Activated naive CD4-positive, alpha-beta T cell treated with anti-CD3 and anti-CD28 coated beads, Interleukin-2, amount 10 ng/mL, durations not matched to agents 7 days and 5 days (primary cell): ENCODE results near the gene ARID1B.

Source experiments
- CTCF ChIA-PET: fragments of 350-600 bp; sonication (Branson Sonifier 250); formaldehyde crosslinking; loops from one replicate; lab custom pipeline; 2021; ENCODE audit warnings: antibody characterized with exemption; lab: Charles Lee
- DNase-seq: peaks from one replicate; pipeline ENCODE4 v3.0.0-alpha.2; 2020
- H3K27ac Mint-ChIP-seq: one replicate; pipeline ENCODE4 v1.8.0; 2021; ENCODE audit warnings: mild to moderate bottlenecking, moderate library complexity, mixed read lengths
- H3K27me3 Mint-ChIP-seq: one replicate; pipeline ENCODE4 v1.8.0; 2021; ENCODE audit warnings: mild to moderate bottlenecking, mixed read lengths
- H3K36me3 Mint-ChIP-seq: one replicate; pipeline ENCODE4 v1.8.0; 2021; ENCODE audit warnings: mixed read lengths
- H3K4me1 Mint-ChIP-seq: one replicate; pipeline ENCODE4 v1.8.0; 2021; ENCODE audit warnings: mixed read lengths
- H3K4me3 Mint-ChIP-seq: one replicate; pipeline ENCODE4 v1.8.0; 2021; ENCODE audit warnings: mild to moderate bottlenecking, moderate library complexity, mixed read lengths
- H3K9me3 Mint-ChIP-seq: one replicate; pipeline ENCODE4 v1.8.0; 2021; ENCODE audit warnings: mixed read lengths

ARID1B gene

GRCh38 chr6:156809446-156810178 lies 32.4 kb downstream of the ARID1B start:
- Mint-ChIP-seq H3K27me3 (no peaks in the 10 kb centered on the region), H3K4me1 (peaks cover 35% of the 10 kb centered on the region), H3K9me3 (peaks cover 1% of the 10 kb centered on the region), H3K4me3 (no peak overlapping the region), H3K27ac (no peak overlapping the region), H3K36me3 (peaks cover 7% of the 10 kb centered on the region)
- no peak for DNase-seq
- CTCF ChIA-PET: no interaction called here

GRCh38 chr6:156814036-156814581 lies 36.9 kb downstream of the ARID1B start:
- H3K27ac Mint-ChIP-seq: no peak overlapping the region
- no peaks in the 10 kb centered on the region for H3K27me3 Mint-ChIP-seq
- CTCF ChIA-PET: no interaction called here
- H3K4me3 Mint-ChIP-seq: no peak overlapping the region
- H3K9me3 Mint-ChIP-seq: peaks cover 1% of the 10 kb centered on the region
- peaks cover 7% of the 10 kb centered on the region for H3K36me3 Mint-ChIP-seq
- DNase-seq: no peak
- H3K4me1 Mint-ChIP-seq: peaks cover 23% of the 10 kb centered on the region

- Mint-ChIP-seq H3K27me3 (no peaks in the 10 kb centered on the region), H3K36me3 (no peaks in the 10 kb centered on the region), H3K4me1 (peaks cover 13% of the 10 kb centered on the region), H3K27ac (no peak overlapping the region), H3K4me3 (no peak overlapping the region), H3K9me3 (no peaks in the 10 kb centered on the region)
- CTCF ChIA-PET: no interaction called here
- no peak for DNase-seq
Measured at GRCh38 chr6:156816505-156816904, 39.3 kb downstream of the ARID1B start.

GRCh38 chr6:156820089-156820798 lies 43.1 kb downstream of the ARID1B start:
- H3K27ac Mint-ChIP-seq: no peak overlapping the region
- peaks cover 3% of the 10 kb centered on the region for H3K36me3 Mint-ChIP-seq
- no peaks in the 10 kb centered on the region for H3K9me3 Mint-ChIP-seq
- H3K4me1 Mint-ChIP-seq: peaks cover 22% of the 10 kb centered on the region
- DNase-seq: no peak
- H3K27me3 Mint-ChIP-seq: no peaks in the 10 kb centered on the region
- no peak overlapping the region for H3K4me3 Mint-ChIP-seq
- CTCF ChIA-PET: interaction anchor here (0.6 kb wide), 1 partner anchor 8 kb away, joined by 3 read pairs; no protein-coding TSS in a partner anchor

GRCh38 chr6:156821707-156822106 lies 44.5 kb downstream of the ARID1B start:
- H3K4me1 Mint-ChIP-seq: peaks cover 17% of the 10 kb centered on the region
- H3K27ac Mint-ChIP-seq: no peak overlapping the region
- no peak overlapping the region for H3K4me3 Mint-ChIP-seq
- no peaks in the 10 kb centered on the region for H3K9me3 Mint-ChIP-seq
- CTCF ChIA-PET: no interaction called here
- H3K36me3 Mint-ChIP-seq: peaks cover 3% of the 10 kb centered on the region
- no peaks in the 10 kb centered on the region for H3K27me3 Mint-ChIP-seq
- DNase-seq: no peak

GRCh38 chr6:156822747-156823206 lies 45.6 kb downstream of the ARID1B start:
- Mint-ChIP-seq H3K36me3 (peaks cover 3% of the 10 kb centered on the region), H3K9me3 (no peaks in the 10 kb centered on the region), H3K27ac (no peak overlapping the region), H3K4me3 (no peak overlapping the region), H3K27me3 (no peaks in the 10 kb centered on the region), H3K4me1 (peaks cover 19% of the 10 kb centered on the region)
- CTCF ChIA-PET: interaction anchor here (0.6 kb wide), 1 partner anchor 55 kb away, joined by 3 read pairs; no protein-coding TSS in a partner anchor
- no peak for DNase-seq

GRCh38 chr6:156824142-156824541 lies 47.0 kb downstream of the ARID1B start:
- CTCF ChIA-PET: no interaction called here
- H3K4me3 Mint-ChIP-seq: no peak overlapping the region
- no peak for DNase-seq
- H3K9me3 Mint-ChIP-seq: no peaks in the 10 kb centered on the region
- H3K27ac Mint-ChIP-seq: no peak overlapping the region
- H3K36me3 Mint-ChIP-seq: peaks cover 4% of the 10 kb centered on the region
- peaks cover 18% of the 10 kb centered on the region for H3K4me1 Mint-ChIP-seq
- H3K27me3 Mint-ChIP-seq: no peaks in the 10 kb centered on the region

- H3K4me1 Mint-ChIP-seq: peaks cover 16% of the 10 kb centered on the region
- H3K9me3 Mint-ChIP-seq: no peaks in the 10 kb centered on the region
- H3K4me3 Mint-ChIP-seq: no peak overlapping the region
- H3K36me3 Mint-ChIP-seq: peaks cover 12% of the 10 kb centered on the region
- CTCF ChIA-PET: no interaction called here
- H3K27ac Mint-ChIP-seq: no peak overlapping the region
- H3K27me3 Mint-ChIP-seq: no peaks in the 10 kb centered on the region
- DNase-seq: no peak
Measured at GRCh38 chr6:156825475-156825874, 48.3 kb downstream of the ARID1B start.

GRCh38 chr6:156826290-156826955 lies 49.2 kb downstream of the ARID1B start:
- Mint-ChIP-seq H3K4me3 (no peak overlapping the region), H3K27ac (no peak overlapping the region), H3K4me1 (peaks cover 16% of the 10 kb centered on the region), H3K27me3 (no peaks in the 10 kb centered on the region), H3K36me3 (peaks cover 17% of the 10 kb centered on the region), H3K9me3 (no peaks in the 10 kb centered on the region)
- CTCF ChIA-PET: no interaction called here
- no peak for DNase-seq

GRCh38 chr6:156827382-156827781 lies 50.2 kb downstream of the ARID1B start:
- H3K9me3 Mint-ChIP-seq: no peaks in the 10 kb centered on the region
- no peaks in the 10 kb centered on the region for H3K27me3 Mint-ChIP-seq
- H3K27ac Mint-ChIP-seq: no peak overlapping the region
- CTCF ChIA-PET: no interaction called here
- peaks cover 16% of the 10 kb centered on the region for H3K4me1 Mint-ChIP-seq
- peaks cover 18% of the 10 kb centered on the region for H3K36me3 Mint-ChIP-seq
- no peak overlapping the region for H3K4me3 Mint-ChIP-seq
- DNase-seq: no peak

GRCh38 chr6:156828280-156828703 lies 51.1 kb downstream of the ARID1B start:
- DNase-seq: no peak
- Mint-ChIP-seq H3K4me3 (no peak overlapping the region), H3K36me3 (peaks cover 18% of the 10 kb centered on the region), H3K27me3 (no peaks in the 10 kb centered on the region), H3K27ac (no peak overlapping the region), H3K9me3 (no peaks in the 10 kb centered on the region), H3K4me1 (peaks cover 16% of the 10 kb centered on the region)
- CTCF ChIA-PET: interaction anchor here (0.7 kb wide), 1 partner anchor 8 kb away, joined by 3 read pairs; no protein-coding TSS in a partner anchor

- Mint-ChIP-seq H3K27ac (no peak overlapping the region), H3K36me3 (peaks cover 18% of the 10 kb centered on the region), H3K27me3 (no peaks in the 10 kb centered on the region), H3K9me3 (no peaks in the 10 kb centered on the region), H3K4me3 (no peak overlapping the region), H3K4me1 (peaks cover 8% of the 10 kb centered on the region)
- DNase-seq: no peak
- CTCF ChIA-PET: no interaction called here
Measured at GRCh38 chr6:156830126-156830525, 52.9 kb downstream of the ARID1B start.

GRCh38 chr6:156832231-156832647 lies 55.1 kb downstream of the ARID1B start:
- CTCF ChIA-PET: no interaction called here
- no peak overlapping the region for H3K4me3 Mint-ChIP-seq
- no peak overlapping the region for H3K27ac Mint-ChIP-seq
- no peaks in the 10 kb centered on the region for H3K27me3 Mint-ChIP-seq
- H3K36me3 Mint-ChIP-seq: peaks cover 25% of the 10 kb centered on the region
- no peak for DNase-seq
- H3K4me1 Mint-ChIP-seq: peaks cover 3% of the 10 kb centered on the region
- no peaks in the 10 kb centered on the region for H3K9me3 Mint-ChIP-seq

- H3K4me1 Mint-ChIP-seq: no peaks in the 10 kb centered on the region
- no peak overlapping the region for H3K27ac Mint-ChIP-seq
- no peak overlapping the region for H3K4me3 Mint-ChIP-seq
- no peaks in the 10 kb centered on the region for H3K27me3 Mint-ChIP-seq
- DNase-seq: no peak
- CTCF ChIA-PET: no interaction called here
- H3K9me3 Mint-ChIP-seq: no peaks in the 10 kb centered on the region
- peaks cover 25% of the 10 kb centered on the region for H3K36me3 Mint-ChIP-seq
Measured at GRCh38 chr6:156832669-156833068, 55.5 kb downstream of the ARID1B start.
